Measurements from ENCODE around the gene LRP1.

DNA sequence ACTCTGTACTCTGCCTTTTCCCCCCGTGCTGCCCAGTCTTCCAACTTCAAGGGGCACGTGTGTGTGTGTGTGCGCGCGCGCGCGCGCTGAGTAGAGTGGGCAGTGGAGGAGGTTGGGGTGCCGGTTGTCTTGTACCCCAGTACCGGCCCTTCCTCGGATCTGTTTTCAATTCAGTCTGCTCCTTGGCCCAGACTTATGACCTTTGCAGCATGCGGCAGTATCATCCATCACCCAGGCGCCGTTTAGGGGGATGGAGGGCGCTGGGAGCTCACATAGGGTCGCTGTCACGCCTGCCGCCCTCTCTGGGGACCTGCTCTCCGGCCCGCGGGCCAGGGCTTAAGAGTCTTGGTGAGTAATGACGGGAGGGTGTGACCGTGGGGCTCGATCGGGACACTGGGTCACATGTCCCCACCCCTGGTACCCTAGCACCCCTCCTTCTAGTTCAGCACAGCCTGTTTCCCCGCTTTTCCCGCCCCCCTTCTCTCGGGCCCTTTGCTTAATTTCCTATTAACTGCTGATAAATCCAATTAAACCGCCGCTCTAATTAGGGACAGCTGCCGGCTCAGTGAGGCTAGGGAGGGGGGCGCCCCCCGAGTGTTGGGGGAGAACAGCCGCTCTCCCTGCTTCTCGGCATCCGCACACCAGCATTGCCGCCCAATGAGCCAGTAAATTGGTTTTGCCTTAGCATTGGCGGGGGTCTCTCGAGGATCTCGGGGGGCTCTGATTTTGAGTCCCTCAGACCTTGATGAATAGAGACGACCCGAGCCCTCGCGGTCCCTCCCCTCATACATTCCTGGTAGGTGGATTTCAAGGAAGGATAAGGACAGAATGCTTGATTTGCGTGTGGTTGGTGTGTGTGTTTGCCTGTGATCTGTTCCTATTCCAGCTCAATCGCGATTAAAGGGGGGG lies 113.4 kb downstream of the LRP1 start:
- TF ChIP-seq, protein P1, sequence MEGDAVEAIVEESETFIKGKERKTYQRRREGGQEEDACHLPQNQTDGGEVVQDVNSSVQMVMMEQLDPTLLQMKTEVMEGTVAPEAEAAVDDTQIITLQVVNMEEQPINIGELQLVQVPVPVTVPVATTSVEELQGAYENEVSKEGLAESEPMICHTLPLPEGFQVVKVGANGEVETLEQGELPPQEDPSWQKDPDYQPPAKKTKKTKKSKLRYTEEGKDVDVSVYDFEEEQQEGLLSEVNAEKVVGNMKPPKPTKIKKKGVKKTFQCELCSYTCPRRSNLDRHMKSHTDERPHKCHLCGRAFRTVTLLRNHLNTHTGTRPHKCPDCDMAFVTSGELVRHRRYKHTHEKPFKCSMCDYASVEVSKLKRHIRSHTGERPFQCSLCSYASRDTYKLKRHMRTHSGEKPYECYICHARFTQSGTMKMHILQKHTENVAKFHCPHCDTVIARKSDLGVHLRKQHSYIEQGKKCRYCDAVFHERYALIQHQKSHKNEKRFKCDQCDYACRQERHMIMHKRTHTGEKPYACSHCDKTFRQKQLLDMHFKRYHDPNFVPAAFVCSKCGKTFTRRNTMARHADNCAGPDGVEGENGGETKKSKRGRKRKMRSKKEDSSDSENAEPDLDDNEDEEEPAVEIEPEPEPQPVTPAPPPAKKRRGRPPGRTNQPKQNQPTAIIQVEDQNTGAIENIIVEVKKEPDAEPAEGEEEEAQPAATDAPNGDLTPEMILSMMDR (conservative IDR thresholded peaks at IDR 0.05) = no peak
- TF ChIP-seq ZFX (IDR thresholded peaks at IDR 0.05) = no peak
